Amygdala (tissue), 56 donors: ENCODE results near the gene ADPRH.
"Not testable (repeated sequence)": the region's sequence is repeated elsewhere in the genome, so short reads cannot be mapped to it uniquely, and the experiment has no call there.

ENCODE experiments used
- DNase-seq, 56 donors: peaks; one replicate each; lab custom pipeline; 2025; lab: John Stamatoyannopoulos, UW

The ADPRH gene

DNA sequence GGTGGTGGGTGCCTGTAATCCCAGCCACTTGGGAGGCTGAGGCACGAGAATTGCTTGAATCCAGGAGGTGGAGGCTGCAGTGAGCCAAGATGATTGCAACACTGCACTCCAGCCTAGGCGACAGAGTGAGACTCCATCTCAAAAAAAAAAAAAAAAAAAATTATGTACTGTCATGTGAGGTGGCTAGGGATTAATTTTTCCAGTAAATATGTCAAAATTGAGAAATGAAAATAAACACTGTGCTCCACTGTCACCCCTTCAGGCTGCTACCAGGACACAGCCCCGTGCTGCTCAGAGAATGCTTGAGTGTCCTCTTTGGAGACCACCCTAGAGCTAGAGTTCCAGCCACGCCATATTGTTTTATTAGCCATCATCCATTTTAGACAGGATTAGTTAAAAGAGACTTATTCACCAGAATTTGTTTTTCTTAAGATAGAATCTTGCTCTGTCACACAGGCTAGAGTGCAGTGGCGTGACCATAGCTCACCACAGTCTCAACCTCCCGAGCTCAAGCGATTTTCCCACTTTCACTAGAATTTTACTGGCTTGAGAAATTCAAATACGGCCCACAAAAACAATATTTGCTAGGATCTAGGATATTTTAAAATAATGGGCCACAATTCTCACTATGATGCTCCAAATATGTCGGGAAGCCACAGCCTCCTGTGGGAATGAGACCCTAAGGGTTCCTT is 20.5 kb upstream of the ADPRH start:
- no peak for DNase-seq

GRCh38 chr3:119559441-119559963 is 19.8 kb upstream of the ADPRH start, which contains the start of gene CD80:
Gene CD80, minus strand, starts transcription at chr3:119559614. Its CDS starts 1,886 bp downstream, at chr3:119557728.
- peak in 10 of 56 donors; percentile 0 to 49 (median 10) for DNase-seq

- DNase-seq, result no peak
Observed at GRCh38 chr3:119560160-119560559, 19.1 kb upstream of the ADPRH start.

DNA sequence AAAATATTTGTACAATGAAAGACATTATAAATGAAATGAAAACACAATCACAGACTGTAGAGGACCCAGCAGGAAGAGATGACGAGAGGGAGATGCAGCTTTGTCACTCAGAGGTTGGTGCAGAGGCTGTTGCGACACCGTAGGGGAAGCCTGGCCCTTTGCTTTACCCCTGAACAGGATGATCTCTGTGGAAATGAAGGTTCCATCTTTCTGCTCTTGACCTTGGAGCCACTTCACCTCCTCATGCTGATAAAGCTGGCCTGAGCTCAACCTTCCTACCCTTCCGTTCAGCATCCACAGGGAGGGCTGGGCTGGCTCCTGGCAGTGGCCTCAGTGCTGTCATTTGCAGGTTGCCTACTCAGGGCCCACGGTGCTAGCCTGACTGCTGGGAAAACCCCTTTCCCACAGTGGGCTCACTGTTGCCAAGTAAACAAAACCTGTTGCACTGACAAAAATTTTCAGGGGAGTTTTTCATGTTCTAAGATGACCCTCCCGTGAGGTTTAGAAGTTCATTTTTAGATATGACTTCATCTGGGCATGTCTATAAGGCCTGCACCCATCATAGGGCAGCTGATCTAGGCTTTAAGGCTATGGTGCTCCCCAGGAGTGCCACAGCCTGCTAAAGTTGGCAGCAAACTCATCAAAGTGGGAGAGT is 16.9 kb upstream of the ADPRH start:
- no peak for DNase-seq

DNA sequence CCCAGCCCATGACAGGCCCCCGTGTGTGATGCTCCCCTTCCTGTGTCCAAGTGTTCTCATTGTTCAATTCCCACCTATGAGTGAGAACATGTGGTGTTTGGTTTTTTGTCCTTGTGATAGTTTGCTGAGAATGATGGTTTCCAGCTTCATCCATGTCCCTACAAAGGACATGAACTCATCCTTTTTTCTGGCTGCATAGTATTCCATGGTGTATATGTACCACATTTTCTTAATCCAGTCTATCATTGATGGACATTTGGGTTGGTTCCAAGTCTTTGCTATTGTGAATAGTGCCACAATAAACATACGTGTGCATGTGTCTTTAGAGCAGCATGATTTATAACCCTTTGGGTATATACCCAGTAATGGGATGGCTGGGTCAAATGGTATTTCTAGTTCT is 16.0 kb upstream of the ADPRH start:
- not testable (repeated sequence) for DNase-seq

DNA sequence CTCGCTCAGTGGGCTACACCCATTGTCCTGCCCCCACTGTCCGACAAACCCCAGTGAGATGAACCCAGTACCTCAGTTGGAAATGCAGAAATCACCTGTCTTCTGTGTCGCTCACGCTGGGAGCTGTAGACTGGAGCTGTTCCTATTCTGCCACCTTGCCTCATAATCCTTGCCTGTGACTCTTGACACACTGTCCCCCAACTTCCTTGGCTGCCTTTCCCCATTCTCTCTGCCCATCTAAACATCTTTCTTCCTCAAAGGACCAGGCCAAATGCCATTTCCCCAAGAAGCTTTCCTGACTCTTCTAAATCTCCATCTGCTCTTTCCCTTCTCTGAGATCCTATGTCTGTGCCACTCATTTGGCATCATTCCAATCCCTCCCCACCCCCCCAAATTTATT is 10.1 kb upstream of the ADPRH start:
- no peak for DNase-seq

GRCh38 chr3:119570229-119570628 is 9.1 kb upstream of the ADPRH start:
- DNase-seq, result peak in 1 of 56 donors; percentile 25

DNA sequence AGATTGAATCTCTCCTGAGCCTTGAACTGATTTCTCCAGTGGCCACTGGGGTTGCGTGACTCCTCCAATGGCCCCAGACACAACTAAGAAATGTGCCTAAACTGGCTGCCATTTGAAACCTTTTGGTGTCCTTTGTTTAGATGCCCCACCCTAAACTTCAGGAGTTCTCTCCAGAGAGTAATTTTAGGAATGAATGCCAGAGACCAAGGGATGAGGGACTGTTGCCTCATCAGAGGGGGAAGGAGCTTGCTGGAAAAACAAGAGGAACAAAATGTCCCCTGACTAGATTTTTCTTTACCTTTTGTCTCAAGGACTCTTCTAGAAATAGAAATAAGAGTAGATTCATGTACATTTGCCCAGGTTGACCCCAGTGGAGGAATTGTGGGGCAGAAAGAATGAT is 8.1 kb upstream of the ADPRH start:
- DNase-seq, result no peak

GRCh38 chr3:119571688-119572087 is 7.6 kb upstream of the ADPRH start:
- no peak for DNase-seq

DNA sequence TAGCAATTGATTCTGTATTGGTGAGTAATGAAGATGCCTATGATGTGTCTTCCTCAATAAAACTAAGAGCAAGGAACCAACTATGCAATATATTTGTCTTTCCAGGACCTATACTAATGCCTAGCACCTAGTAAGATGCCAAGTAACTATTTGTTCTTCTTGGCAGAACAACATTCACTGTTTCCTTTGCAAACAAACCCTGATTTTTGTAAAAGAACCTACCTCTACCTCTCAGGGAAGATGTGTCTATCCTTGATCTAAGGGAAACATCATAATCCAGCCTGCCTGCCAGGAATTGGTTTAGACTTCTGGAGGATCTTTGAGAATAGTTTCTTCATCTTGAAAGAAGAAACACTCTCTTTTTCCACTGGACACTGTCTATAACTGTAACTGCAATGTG is 3.8 kb upstream of the ADPRH start:
- DNase-seq, result no peak

DNA sequence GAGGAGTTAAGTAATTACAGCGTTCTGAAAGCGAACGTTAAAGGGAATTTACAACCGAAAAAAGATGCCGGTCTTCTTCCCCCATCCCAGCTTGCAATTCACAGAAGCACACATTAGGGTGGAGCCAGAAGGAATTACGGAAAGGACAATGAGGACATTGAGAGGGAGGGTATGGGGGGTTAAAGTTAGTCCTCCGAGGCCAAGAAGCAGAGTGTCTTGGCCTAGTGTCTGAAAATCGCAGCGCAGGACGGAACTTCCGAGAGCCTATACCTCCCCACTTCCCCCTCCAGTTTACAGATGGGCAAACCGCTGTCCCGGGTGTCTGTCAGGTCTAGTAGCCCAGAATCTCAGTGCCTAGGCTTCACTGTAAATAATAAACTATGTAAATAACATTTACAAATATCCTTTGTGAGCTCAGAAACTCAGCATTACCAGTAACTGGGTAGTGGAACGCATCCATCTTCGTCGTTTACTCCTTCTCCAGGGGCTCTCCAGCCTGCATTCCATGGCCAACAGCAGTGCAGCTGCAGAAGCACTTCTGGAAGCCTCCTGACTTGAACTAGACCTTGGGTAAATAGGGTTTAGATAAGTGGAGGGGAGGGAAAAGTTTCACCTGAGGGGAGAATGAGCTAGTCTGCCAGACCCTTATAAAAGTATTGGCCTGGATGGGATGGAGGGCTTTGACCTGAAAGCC is 922 bp downstream of the ADPRH start:
- peak in 1 of 56 donors; percentile 24 for DNase-seq

GRCh38 chr3:119582178-119582577 is 2.9 kb downstream of the ADPRH start:
- no peak for DNase-seq

- DNase-seq, result no peak
Observed at GRCh38 chr3:119585208-119585607, 5.9 kb downstream of the ADPRH start.

DNA sequence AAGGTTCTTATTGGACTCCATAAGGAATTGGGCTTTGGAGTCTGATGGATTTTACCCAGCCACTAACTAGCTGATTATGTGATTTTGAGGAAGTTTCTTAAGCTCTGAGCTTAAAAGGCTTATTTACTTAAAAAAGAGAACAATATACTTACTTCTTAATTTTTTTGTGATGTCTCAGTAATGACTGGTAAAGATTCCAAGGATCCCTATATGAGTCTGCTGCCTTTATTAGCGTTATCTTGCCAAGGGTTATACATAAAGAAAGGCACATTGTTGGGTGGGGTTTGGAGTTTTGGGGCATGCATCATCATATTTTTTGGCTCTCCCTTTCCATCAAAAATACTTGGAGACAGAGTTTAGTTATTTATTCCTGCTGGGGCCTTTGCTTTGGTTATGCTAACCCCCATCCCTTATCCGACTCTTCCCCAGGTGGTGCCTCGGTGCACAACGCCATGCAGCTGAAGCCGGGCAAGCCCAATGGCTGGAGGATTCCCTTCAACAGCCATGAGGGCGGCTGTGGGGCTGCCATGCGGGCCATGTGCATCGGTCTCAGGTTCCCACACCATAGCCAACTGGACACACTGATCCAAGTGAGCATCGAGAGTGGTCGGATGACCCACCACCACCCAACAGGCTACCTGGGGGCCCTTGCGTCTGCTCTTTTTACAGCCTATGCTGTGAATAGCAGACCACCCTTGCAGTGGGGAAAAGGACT is 6.7 kb downstream of the ADPRH start:
- DNase-seq, result no peak

DNA sequence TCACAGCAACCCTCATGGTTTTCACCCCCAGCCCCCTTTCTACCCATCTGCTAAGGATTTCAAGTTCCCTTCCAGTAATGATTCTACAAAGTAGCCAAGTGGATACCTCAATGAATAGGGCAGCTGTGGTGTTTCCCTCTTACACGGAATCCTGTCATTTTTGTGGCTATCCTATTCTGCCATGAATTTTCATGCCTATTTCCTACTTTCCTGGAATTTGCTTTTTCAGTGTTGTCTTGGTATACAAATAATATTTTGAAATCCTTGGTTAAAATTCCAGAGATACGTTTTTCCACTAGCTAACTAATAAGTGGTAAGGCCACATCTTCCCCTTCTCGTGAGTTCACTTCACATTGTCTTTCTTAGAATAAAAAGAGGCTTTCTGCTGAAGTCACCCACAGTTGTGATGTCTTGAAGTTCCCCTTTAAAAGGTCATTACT is 7.5 kb downstream of the ADPRH start:
- DNase-seq, result no peak

DNA sequence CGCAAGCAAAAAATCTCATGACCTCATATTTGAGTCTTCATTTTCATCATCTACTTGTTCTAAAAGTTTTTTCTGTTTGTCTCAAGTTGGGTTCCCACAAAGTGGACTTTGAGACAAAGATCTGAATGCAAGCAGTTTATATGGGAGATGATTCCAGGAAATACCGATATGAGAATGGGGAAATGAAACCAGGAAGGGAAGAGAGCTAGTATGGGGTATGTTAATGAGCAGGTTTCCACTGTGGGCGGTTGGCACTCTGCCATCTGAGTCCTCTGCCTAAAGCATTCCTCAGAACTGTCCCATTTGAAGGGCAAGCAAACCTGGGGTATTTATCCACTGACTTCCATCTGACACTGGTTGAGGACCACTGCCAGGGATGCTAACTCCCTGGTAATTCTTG is 8.8 kb downstream of the ADPRH start:
- DNase-seq, result peak in 8 of 56 donors; percentile 1 to 43 (median 16)

DNA sequence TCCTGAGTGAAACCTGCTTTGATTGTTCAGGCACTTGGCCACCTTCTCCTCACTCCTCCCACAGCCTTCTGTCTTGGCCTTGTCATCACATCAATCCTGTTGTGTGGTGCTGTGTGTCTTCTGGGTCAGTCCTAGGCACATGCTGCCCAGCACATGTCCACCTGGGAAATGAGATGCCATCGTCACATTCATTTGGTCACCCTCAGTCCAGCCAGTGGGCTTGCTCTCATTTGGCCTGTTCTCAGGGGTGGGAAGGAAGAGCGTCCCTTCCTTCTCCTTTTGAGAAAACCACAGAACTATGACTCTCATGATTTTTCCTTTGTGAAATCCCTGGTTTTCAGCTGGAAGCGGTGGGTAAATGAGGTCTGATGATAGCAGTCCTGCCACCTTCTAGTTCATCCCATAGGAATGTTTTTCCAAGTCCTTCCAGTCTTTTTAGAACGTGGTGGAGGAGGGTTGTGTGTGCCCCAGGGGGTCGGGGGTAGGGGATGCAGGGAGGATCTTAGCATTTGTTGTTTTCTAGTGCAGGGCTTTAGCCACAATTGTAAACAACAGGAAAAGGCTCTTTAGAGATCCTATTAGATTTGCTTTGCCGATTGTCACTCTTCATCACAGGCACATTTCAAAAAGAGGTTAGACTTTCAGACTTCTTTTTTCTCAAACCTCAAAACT is 9.9 kb downstream of the ADPRH start:
- DNase-seq, result peak in 1 of 56 donors; percentile 10

GRCh38 chr3:119590706-119591105 is 11.4 kb downstream of the ADPRH start:
- no peak for DNase-seq

DNA sequence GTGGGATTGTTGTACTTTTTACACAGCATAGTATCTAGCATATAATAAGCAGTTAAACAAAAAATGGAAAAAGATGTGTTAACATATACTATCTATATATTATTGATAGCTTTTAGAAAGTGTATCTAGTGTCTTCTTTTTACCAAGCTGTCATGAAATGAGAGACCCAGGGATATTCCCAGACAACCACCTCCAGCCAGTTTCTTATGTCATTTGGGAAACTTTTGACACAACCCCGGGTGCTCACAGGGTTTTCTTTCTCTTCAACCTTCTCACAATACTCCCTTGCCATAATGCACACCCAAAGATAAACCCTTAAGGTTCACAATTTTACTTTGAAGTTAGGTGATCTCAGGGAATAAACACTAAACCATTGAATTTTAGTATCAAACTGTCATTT is 13.6 kb downstream of the ADPRH start:
- no peak for DNase-seq

DNA sequence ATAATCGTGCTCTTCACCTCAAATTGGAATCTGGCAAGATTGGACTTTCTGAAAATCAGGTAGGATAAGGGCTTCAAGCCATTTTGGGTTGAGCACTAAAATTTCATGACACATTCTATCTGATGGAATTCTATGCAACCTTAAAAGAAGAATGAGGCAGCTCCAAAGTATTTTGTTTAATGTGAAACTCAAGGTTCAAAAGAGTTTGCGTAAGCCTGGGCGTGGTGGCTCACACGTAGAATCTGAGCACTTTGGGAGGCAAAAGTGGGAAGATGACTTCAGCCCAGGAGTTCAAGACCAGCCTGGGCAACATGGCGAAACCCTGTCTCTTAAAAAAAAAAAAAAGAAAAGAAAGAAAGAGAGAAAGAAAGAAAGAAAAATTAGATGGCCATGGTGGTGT is 14.8 kb downstream of the ADPRH start:
- no peak for DNase-seq
